ENCODE measurements around the gene SLC6A9. TPM values are rescaled to one million over a fixed set of nuclear protein-coding genes. Genes with fewer than 3 reads are reported as not detected.
A peak's percentile ranks its signal among the peaks of the same experiment; 100 is the strongest.

The SLC6A9 gene
- total RNA-seq, 1 donor from 2014 or later, result 2.1 TPM

- Histone ChIP-seq H3K4me1 (ENCODE audit: control insufficient read depth in 3 of 3, insufficient read depth in 3 of 3, low read length in 3 of 3) (peaks cover 11 to 15% (median 13%) of the 10 kb centered on the region in 3 donors), H3K9ac (ENCODE audit: low read depth in 1 of 3, low read length in 3 of 3) (no peak overlapping the region), H3K27me3 (ENCODE audit: control insufficient read depth in 3 of 3, insufficient read depth in 3 of 3, low read length in 3 of 3) (no peaks in the 10 kb centered on the region), H3K36me3 (ENCODE audit: control insufficient read depth in 3 of 3, insufficient read depth in 3 of 3, low read length in 3 of 3) (no peaks in the 10 kb centered on the region), H3K4me3 (ENCODE audit: low read length in 3 of 3) (no peak overlapping the region), H3K27ac (ENCODE audit: low read depth, low read length) (no peak overlapping the region), H3K9me3 (ENCODE audit: control insufficient read depth in 3 of 3, low read length in 3 of 3) (no peaks in the 10 kb centered on the region)
Observed at GRCh38 chr1:43994794-43995790, 36.2 kb downstream of the SLC6A9 start.

- no peak overlapping the region for H3K27ac ChIP-seq (ENCODE audit: low read depth, low read length)
- H3K9ac ChIP-seq (ENCODE audit: low read depth in 1 of 3, low read length in 3 of 3), result no peak overlapping the region
- peaks cover 11 to 15% (median 13%) of the 10 kb centered on the region in 3 donors for H3K4me1 ChIP-seq (ENCODE audit: control insufficient read depth in 3 of 3, insufficient read depth in 3 of 3, low read length in 3 of 3)
- no peak overlapping the region for H3K4me3 ChIP-seq (ENCODE audit: low read length in 3 of 3)
- no peaks in the 10 kb centered on the region for H3K36me3 ChIP-seq (ENCODE audit: control insufficient read depth in 3 of 3, insufficient read depth in 3 of 3, low read length in 3 of 3)
- H3K27me3 ChIP-seq (ENCODE audit: control insufficient read depth in 3 of 3, insufficient read depth in 3 of 3, low read length in 3 of 3), result no peaks in the 10 kb centered on the region
- no peaks in the 10 kb centered on the region for H3K9me3 ChIP-seq (ENCODE audit: control insufficient read depth in 3 of 3, low read length in 3 of 3)
Observed at GRCh38 chr1:43994071-43994470, 37.2 kb downstream of the SLC6A9 start.

- H3K9me3 ChIP-seq (ENCODE audit: control insufficient read depth in 3 of 3, low read length in 3 of 3), result no peaks in the 10 kb centered on the region
- H3K27me3 ChIP-seq (ENCODE audit: control insufficient read depth in 3 of 3, insufficient read depth in 3 of 3, low read length in 3 of 3), result no peaks in the 10 kb centered on the region
- H3K27ac ChIP-seq (ENCODE audit: low read depth, low read length), result no peak overlapping the region
- H3K4me3 ChIP-seq (ENCODE audit: low read length in 3 of 3), result no peak overlapping the region
- no peaks in the 10 kb centered on the region for H3K36me3 ChIP-seq (ENCODE audit: control insufficient read depth in 3 of 3, insufficient read depth in 3 of 3, low read length in 3 of 3)
- H3K9ac ChIP-seq (ENCODE audit: low read depth in 1 of 3, low read length in 3 of 3), result no peak overlapping the region
- H3K4me1 ChIP-seq (ENCODE audit: control insufficient read depth in 3 of 3, insufficient read depth in 3 of 3, low read length in 3 of 3), result peaks cover 11 to 15% (median 13%) of the 10 kb centered on the region in 3 donors
Observed at GRCh38 chr1:43993206-43993914, 37.9 kb downstream of the SLC6A9 start.

- H3K9me3 ChIP-seq (ENCODE audit: control insufficient read depth in 3 of 3, low read length in 3 of 3), result no peaks in the 10 kb centered on the region
- peak overlapping the region; percentile 71 to 82 (median 74) for H3K4me3 ChIP-seq (ENCODE audit: low read length in 3 of 3)
- H3K36me3 ChIP-seq (ENCODE audit: control insufficient read depth in 3 of 3, insufficient read depth in 3 of 3, low read length in 3 of 3), result no peaks in the 10 kb centered on the region
- peak overlapping the region in 1 of 3 donors; percentile 32 for H3K9ac ChIP-seq (ENCODE audit: low read depth in 1 of 3, low read length in 3 of 3)
- H3K27me3 ChIP-seq (ENCODE audit: control insufficient read depth in 3 of 3, insufficient read depth in 3 of 3, low read length in 3 of 3), result no peaks in the 10 kb centered on the region
- H3K27ac ChIP-seq (ENCODE audit: low read depth, low read length), result no peak overlapping the region
- peaks cover 11 to 15% (median 13%) of the 10 kb centered on the region in 3 donors for H3K4me1 ChIP-seq (ENCODE audit: control insufficient read depth in 3 of 3, insufficient read depth in 3 of 3, low read length in 3 of 3)
Observed at GRCh38 chr1:43992232-43992995, 38.8 kb downstream of the SLC6A9 start.

- H3K27ac ChIP-seq (ENCODE audit: low read depth, low read length), result peak within 1 kb of the TSS; percentile 45
- H3K27me3 ChIP-seq (ENCODE audit: control insufficient read depth in 3 of 3, insufficient read depth in 3 of 3, low read length in 3 of 3), result no peaks in the 10 kb centered on the region
- H3K4me1 ChIP-seq (ENCODE audit: control insufficient read depth in 3 of 3, insufficient read depth in 3 of 3, low read length in 3 of 3), result peaks cover 11 to 15% (median 13%) of the 10 kb centered on the region in 3 donors
Observed at GRCh38 chr1:43991476-43992231, 39.6 kb downstream of the SLC6A9 start, which contains the start of gene CCDC24. Gene CCDC24 (plus strand): TSS chr1:43991599. CDS start chr1:43991879, 280 bp downstream.

GRCh38 chr1:43991200-43991475, 40.1 kb downstream of the SLC6A9 start:
- peaks cover 11 to 15% (median 13%) of the 10 kb centered on the region in 3 donors for H3K4me1 ChIP-seq (ENCODE audit: control insufficient read depth in 3 of 3, insufficient read depth in 3 of 3, low read length in 3 of 3)
- no peaks in the 10 kb centered on the region for H3K9me3 ChIP-seq (ENCODE audit: control insufficient read depth in 3 of 3, low read length in 3 of 3)
- peak overlapping the region; percentile 68 to 82 (median 76) for H3K9ac ChIP-seq (ENCODE audit: low read depth in 1 of 3, low read length in 3 of 3)
- H3K27ac ChIP-seq (ENCODE audit: low read depth, low read length), result peak overlapping the region; percentile 45
- no peaks in the 10 kb centered on the region for H3K27me3 ChIP-seq (ENCODE audit: control insufficient read depth in 3 of 3, insufficient read depth in 3 of 3, low read length in 3 of 3)
- peaks cover 0 to 6% (median 2%) of the 10 kb centered on the region in 3 donors for H3K36me3 ChIP-seq (ENCODE audit: control insufficient read depth in 3 of 3, insufficient read depth in 3 of 3, low read length in 3 of 3)
- peak overlapping the region; percentile 71 to 82 (median 74) for H3K4me3 ChIP-seq (ENCODE audit: low read length in 3 of 3)

More at GRCh38 chr1:43991476-43992231, 39.6 kb downstream of the SLC6A9 start, which contains the start of gene CCDC24:
- H3K4me3 ChIP-seq (ENCODE audit: low read length in 3 of 3), result peak within 1 kb of the TSS; percentile 71 to 82 (median 74)
- H3K36me3 ChIP-seq (ENCODE audit: control insufficient read depth in 3 of 3, insufficient read depth in 3 of 3, low read length in 3 of 3), result peaks cover 0 to 3% (median 0%) of the 10 kb centered on the region in 3 donors
- no peaks in the 10 kb centered on the region for H3K9me3 ChIP-seq (ENCODE audit: control insufficient read depth in 3 of 3, low read length in 3 of 3)
- H3K9ac ChIP-seq (ENCODE audit: low read depth in 1 of 3, low read length in 3 of 3), result peak within 1 kb of the TSS; percentile 68 to 82 (median 76)

GRCh38 chr1:43990271-43991199, 40.7 kb downstream of the SLC6A9 start:
- peaks cover 0 to 12% (median 2%) of the 10 kb centered on the region in 3 donors for H3K36me3 ChIP-seq (ENCODE audit: control insufficient read depth in 3 of 3, insufficient read depth in 3 of 3, low read length in 3 of 3)
- H3K9me3 ChIP-seq (ENCODE audit: control insufficient read depth in 3 of 3, low read length in 3 of 3), result no peaks in the 10 kb centered on the region
- no peaks in the 10 kb centered on the region for H3K27me3 ChIP-seq (ENCODE audit: control insufficient read depth in 3 of 3, insufficient read depth in 3 of 3, low read length in 3 of 3)
- peak overlapping the region; percentile 45 for H3K27ac ChIP-seq (ENCODE audit: low read depth, low read length)
- H3K4me1 ChIP-seq (ENCODE audit: control insufficient read depth in 3 of 3, insufficient read depth in 3 of 3, low read length in 3 of 3), result peaks cover 11 to 15% (median 13%) of the 10 kb centered on the region in 3 donors
- H3K4me3 ChIP-seq (ENCODE audit: low read length in 3 of 3), result peak overlapping the region; percentile 71 to 82 (median 74)
- H3K9ac ChIP-seq (ENCODE audit: low read depth in 1 of 3, low read length in 3 of 3), result peak overlapping the region; percentile 68 to 82 (median 76)

- no peaks in the 10 kb centered on the region for H3K9me3 ChIP-seq (ENCODE audit: control insufficient read depth in 3 of 3, low read length in 3 of 3)
- peaks cover 2 to 13% (median 3%) of the 10 kb centered on the region in 3 donors for H3K36me3 ChIP-seq (ENCODE audit: control insufficient read depth in 3 of 3, insufficient read depth in 3 of 3, low read length in 3 of 3)
- peaks cover 11 to 13% (median 11%) of the 10 kb centered on the region in 3 donors for H3K4me1 ChIP-seq (ENCODE audit: control insufficient read depth in 3 of 3, insufficient read depth in 3 of 3, low read length in 3 of 3)
- H3K27me3 ChIP-seq (ENCODE audit: control insufficient read depth in 3 of 3, insufficient read depth in 3 of 3, low read length in 3 of 3), result no peaks in the 10 kb centered on the region
- H3K9ac ChIP-seq (ENCODE audit: low read depth in 1 of 3, low read length in 3 of 3), result no peak overlapping the region
- H3K27ac ChIP-seq (ENCODE audit: low read depth, low read length), result no peak overlapping the region
- H3K4me3 ChIP-seq (ENCODE audit: low read length in 3 of 3), result no peak overlapping the region
Observed at GRCh38 chr1:43987159-43987902, 43.9 kb downstream of the SLC6A9 start.

Data from skeletal muscle tissue (tissue), 4 donors.